Peyer's patch (tissue), 4 donors: ENCODE data around the gene TTC21B.

Source experiments
- CTCF ChIP-seq, 6 experiments: fragments of 450-650 bp in 4 of 6; fragments of 200-600 bp in 2 of 6; sonication (generic) in 1 of 6; IDR thresholded peaks; one replicate each; pipeline ENCODE4 v1.5.1; 2017 to 2019; ENCODE audit warnings: antibody characterized with exemption in 6 of 6, mild to moderate bottlenecking in 3 of 6, moderate library complexity in 1 of 6
- POLR2A ChIP-seq, 2 donors: fragments of 450-650 bp; IDR thresholded peaks; one replicate each; pipeline ENCODE4 v1.5.1; 2017; ENCODE audit warnings: antibody characterized with exemption in 2 of 2, mild to moderate bottlenecking in 2 of 2, moderate library complexity in 2 of 2

- TF ChIP-seq CTCF (IDR thresholded peaks at IDR 0.05) (no peak), POLR2A (IDR thresholded peaks at IDR 0.05) (no peak)
These were observed 125.7 kb downstream of the TTC21B start for GRCh38 chr2:165827921-165828276.
